Measurements from ENCODE around the gene MED26.

Gene MED26

GRCh38 chr19:16650821-16651220 is 22.8 kb upstream of the MED26 start:
- no peak for DNase-seq

GRCh38 chr19:16649734-16650133 is 21.7 kb upstream of the MED26 start:
- DNase-seq = no peak

- no peak for DNase-seq
These were observed 17.1 kb upstream of the MED26 start for GRCh38 chr19:16645140-16645539.

- DNase-seq = no peak
These were observed 13.7 kb upstream of the MED26 start for GRCh38 chr19:16641695-16642094.

GRCh38 chr19:16640951-16641350 is 12.9 kb upstream of the MED26 start:
- DNase-seq = no peak

- DNase-seq = no peak
These were observed 10.7 kb upstream of the MED26 start for GRCh38 chr19:16638666-16639065.

GRCh38 chr19:16637535-16637934 is 9.5 kb upstream of the MED26 start:
- DNase-seq = no peak

- DNase-seq = no peak
These were observed 3.5 kb upstream of the MED26 start for GRCh38 chr19:16631465-16631864.

- peak in 1 of 5 experiments; percentile 85 for DNase-seq
These were observed 1.1 kb upstream of the MED26 start for GRCh38 chr19:16628984-16629691.

- no peak for DNase-seq
These were observed 149 bp downstream of the MED26 start for GRCh38 chr19:16627928-16628182.

- DNase-seq = peak in 1 of 5 experiments; percentile 22
These were observed 644 bp downstream of the MED26 start for GRCh38 chr19:16627193-16627927.

- DNase-seq = peak in 1 of 5 experiments; percentile 49
These were observed 1.2 kb downstream of the MED26 start for GRCh38 chr19:16626796-16627192.

GRCh38 chr19:16625163-16625958 is 2.6 kb downstream of the MED26 start:
- no peak for DNase-seq

GRCh38 chr19:16624236-16624635 is 3.8 kb downstream of the MED26 start:
- DNase-seq = no peak

- DNase-seq = peak in 1 of 5 experiments; percentile 41
These were observed 4.4 kb downstream of the MED26 start for GRCh38 chr19:16623576-16623975.

GRCh38 chr19:16623066-16623465 is 4.9 kb downstream of the MED26 start:
- DNase-seq = no peak

GRCh38 chr19:16621165-16621800 is 6.7 kb downstream of the MED26 start:
- DNase-seq = no peak

GRCh38 chr19:16620584-16620983 is 7.4 kb downstream of the MED26 start:
- DNase-seq = no peak

- no peak for DNase-seq
These were observed 8.0 kb downstream of the MED26 start for GRCh38 chr19:16620018-16620417.

- DNase-seq = no peak
These were observed 8.5 kb downstream of the MED26 start for GRCh38 chr19:16619457-16619856.

- no peak for DNase-seq
These were observed 9.8 kb downstream of the MED26 start for GRCh38 chr19:16618248-16618647.

GRCh38 chr19:16615808-16616207 is 12.2 kb downstream of the MED26 start:
- no peak for DNase-seq

GRCh38 chr19:16614941-16615340 is 13.1 kb downstream of the MED26 start:
- no peak for DNase-seq

All from T-helper 2 cell (primary cell).